ENCODE measurements around the gene C3. TPM values are rescaled to one million over a fixed set of nuclear protein-coding genes. Genes with fewer than 3 reads are reported as not detected.

C3 gene
- total and polyA plus RNA-seq, 2 experiments from 2014 or later: 0.39 to 1.6 TPM

GRCh38 chr19:6737873-6738786, 17.7 kb upstream of the C3 start:
- peak; percentile 83 to 89 for DNase-seq (ENCODE audit: low read depth in 1 of 2, low spot score in 1 of 2)
- Histone ChIP-seq H3K9me3 (ENCODE audit: low read depth) (no peaks in the 10 kb centered on the region), H3K27ac (peak overlapping the region; percentile 80), H3K36me3 (no peaks in the 10 kb centered on the region), H3K4me3 (no peak overlapping the region), H3K4me1 (ENCODE audit: low read depth) (peaks cover 15% of the 10 kb centered on the region), H3K27me3 (no peaks in the 10 kb centered on the region)
- peak; percentile 74 for TF ChIP-seq CTCF (IDR thresholded peaks at IDR 0.05; ENCODE audit: low read depth, low read length)

- Histone ChIP-seq H3K27ac (peak within 1 kb of the TSS; percentile 98), H3K9me3 (ENCODE audit: low read depth) (no peaks in the 10 kb centered on the region), H3K4me1 (ENCODE audit: low read depth) (peaks cover 12% of the 10 kb centered on the region), H3K36me3 (no peaks in the 10 kb centered on the region), H3K4me3 (peak within 1 kb of the TSS; percentile 92), H3K27me3 (no peaks in the 10 kb centered on the region)
- no peak for TF ChIP-seq CTCF (IDR thresholded peaks at IDR 0.05; ENCODE audit: low read depth, low read length)
- peak; percentile 99 to 100 for DNase-seq (ENCODE audit: low read depth in 1 of 2, low spot score in 1 of 2)
Measured at GRCh38 chr19:6737284-6737872, 16.9 kb upstream of the C3 start, which contains the start of gene GPR108. GPR108 (minus strand) TSS chr19:6737580; CDS start chr19:6737576, 4 bp downstream.

- no peaks in the 10 kb centered on the region for H3K27me3 ChIP-seq
- no peaks in the 10 kb centered on the region for H3K36me3 ChIP-seq
- TF ChIP-seq CTCF (IDR thresholded peaks at IDR 0.05; ENCODE audit: low read depth, low read length): no peak
- no peak for DNase-seq (ENCODE audit: low read depth in 1 of 2, low spot score in 1 of 2)
- H3K9me3 ChIP-seq (ENCODE audit: low read depth): no peaks in the 10 kb centered on the region
- peak overlapping the region; percentile 98 for H3K27ac ChIP-seq
- peak overlapping the region; percentile 92 for H3K4me3 ChIP-seq
- H3K4me1 ChIP-seq (ENCODE audit: low read depth): peaks cover 12% of the 10 kb centered on the region
Measured at GRCh38 chr19:6736917-6737283, 16.4 kb upstream of the C3 start.

- H3K27me3 ChIP-seq: no peaks in the 10 kb centered on the region
- peaks cover 12% of the 10 kb centered on the region for H3K4me1 ChIP-seq (ENCODE audit: low read depth)
- H3K27ac ChIP-seq: peak overlapping the region; percentile 98
- H3K36me3 ChIP-seq: no peaks in the 10 kb centered on the region
- H3K4me3 ChIP-seq: peak overlapping the region; percentile 92
- H3K9me3 ChIP-seq (ENCODE audit: low read depth): no peaks in the 10 kb centered on the region
- peak; percentile 82 for TF ChIP-seq CTCF (IDR thresholded peaks at IDR 0.05; ENCODE audit: low read depth, low read length)
- peak; percentile 86 to 95 for DNase-seq (ENCODE audit: low read depth in 1 of 2, low spot score in 1 of 2)
Measured at GRCh38 chr19:6736169-6736916, 15.9 kb upstream of the C3 start.

GRCh38 chr19:6735181-6735911, 14.9 kb upstream of the C3 start:
- Histone ChIP-seq H3K4me3 (peak overlapping the region; percentile 92), H3K27ac (peak overlapping the region; percentile 98), H3K27me3 (no peaks in the 10 kb centered on the region), H3K9me3 (ENCODE audit: low read depth) (no peaks in the 10 kb centered on the region), H3K36me3 (no peaks in the 10 kb centered on the region), H3K4me1 (ENCODE audit: low read depth) (peaks cover 12% of the 10 kb centered on the region)
- no peak for TF ChIP-seq CTCF (IDR thresholded peaks at IDR 0.05; ENCODE audit: low read depth, low read length)
- DNase-seq (ENCODE audit: low read depth in 1 of 2, low spot score in 1 of 2): no peak

Measured in cardiac muscle cell (in vitro differentiated cells and primary cell).